GM23338 (cell line): Measurements from ENCODE around the gene IDS. TPM values are rescaled to one million over a fixed set of nuclear protein-coding genes. Genes with fewer than 3 reads are reported as not detected.

Source experiments
- ATAC-seq: fragments of 200-7000 bp; cut with Tn5 transposase; 3 replicates; pipeline ENCODE4 v1.9.1; 2020
- DNase-seq: peaks from one replicate; pipeline ENCODE4 v3.0.0-alpha.2; 2015; ENCODE audit warnings: low spot score
- H2AFZ ChIP-seq: fragments of 200-600 bp; sonication (generic); 2 replicates; pipeline ENCODE4 v1.8.0; 2016; ENCODE audit warnings: antibody characterized with exemption, mild to moderate bottlenecking, moderate library complexity
- H3F3A ChIP-seq: fragments of 200-600 bp; sonication (generic); replicated peaks from 2 replicates; pipeline ENCODE4 v1.8.0; 2017; ENCODE audit warnings: antibody characterized with exemption, mixed run types, low read depth
- H3K27ac ChIP-seq: fragments of 200-600 bp; sonication (generic); 2 replicates; pipeline ENCODE4 v1.6.1; 2016; ENCODE audit warnings: low read depth
- H3K27me3 ChIP-seq: fragments of 200-600 bp; sonication (generic); 2 replicates; pipeline ENCODE4 v1.8.0; 2016; ENCODE audit warnings: mild to moderate bottlenecking, mixed run types, moderate library complexity; ENCODE audit not compliant: insufficient read depth
- H3K36me3 ChIP-seq: fragments of 200-600 bp; sonication (generic); 2 replicates; pipeline ENCODE4 v1.8.0; 2016; ENCODE audit warnings: mild to moderate bottlenecking; ENCODE audit not compliant: insufficient read depth
- H3K4me1 ChIP-seq: fragments of 200-600 bp; sonication (generic); 2 replicates; pipeline ENCODE4 v1.8.0; 2016; ENCODE audit warnings: mild to moderate bottlenecking, moderate library complexity; ENCODE audit not compliant: insufficient read depth
- H3K4me2 ChIP-seq: fragments of 200-600 bp; sonication (generic); 2 replicates; pipeline ENCODE4 v1.7.1; 2017; ENCODE audit warnings: mixed run types
- H3K4me3 ChIP-seq: fragments of 200-600 bp; sonication (generic); 2 replicates; pipeline ENCODE4 v1.6.1; 2016; ENCODE audit warnings: mixed run types
- H3K79me2 ChIP-seq: fragments of 200-600 bp; sonication (generic); replicated peaks from 2 replicates; pipeline ENCODE4 v1.8.0; 2017; ENCODE audit warnings: mild to moderate bottlenecking; ENCODE audit not compliant: insufficient read depth
- H3K9me2 ChIP-seq: fragments of 200-600 bp; sonication (generic); 2 replicates; pipeline ENCODE4 v1.8.0; 2017; ENCODE audit not compliant: insufficient read depth
- H4K20me1 ChIP-seq: fragments of 200-600 bp; sonication (generic); replicated peaks from 2 replicates; pipeline ENCODE4 v1.8.0; 2017; ENCODE audit warnings: mild to moderate bottlenecking; ENCODE audit not compliant: insufficient read depth
- H3K27ac Mint-ChIP-seq: 2 replicates; pipeline ENCODE4 v1.8.0; 2020; ENCODE audit warnings: inconsistent platforms, mild to moderate bottlenecking, moderate library complexity, mixed read lengths
- H3K27me3 Mint-ChIP-seq: 3 replicates; pipeline ENCODE4 v1.8.0; 2022; ENCODE audit warnings: low read depth, mild to moderate bottlenecking, moderate library complexity, mixed read lengths, inconsistent platforms; ENCODE audit not compliant: insufficient read depth, poor library complexity
- H3K36me3 Mint-ChIP-seq: 3 replicates; pipeline ENCODE4 v1.8.0; 2021; ENCODE audit warnings: low read depth, mild to moderate bottlenecking, inconsistent platforms, moderate library complexity, mixed read lengths
- H3K4me1 Mint-ChIP-seq: 3 replicates; pipeline ENCODE4 v1.8.0; 2020; ENCODE audit warnings: mild to moderate bottlenecking, inconsistent platforms, mixed read lengths
- H3K4me3 Mint-ChIP-seq: 3 replicates; pipeline ENCODE4 v1.8.0; 2021; ENCODE audit warnings: moderate library complexity, mild to moderate bottlenecking, inconsistent platforms, mixed read lengths
- H3K9me3 Mint-ChIP-seq: 3 replicates; pipeline ENCODE4 v1.8.0; 2020; ENCODE audit warnings: moderate library complexity, mild to moderate bottlenecking, inconsistent platforms, mixed read lengths
- CREB1 ChIP-seq: fragments of 250-450 bp; sonication (Bioruptor Pico); IDR thresholded peaks from 2 replicates; pipeline ENCODE4 v1.5.0; 2020; ENCODE audit warnings: low read depth, mild to moderate bottlenecking, moderate library complexity
- EZH2 ChIP-seq: fragments of 200-600 bp; sonication (generic); IDR thresholded peaks from one replicate; pipeline ENCODE4 v1.8.0; 2017; ENCODE audit warnings: antibody characterized with exemption, mild to moderate bottlenecking, low read depth; ENCODE audit not compliant: unreplicated experiment
- EZH2phosphoT487 ChIP-seq: fragments of 200-600 bp; sonication (generic); IDR thresholded peaks from one replicate; pipeline ENCODE4 v1.8.1; 2018; ENCODE audit warnings: antibody characterized with exemption; ENCODE audit not compliant: unreplicated experiment
- JUNB ChIP-seq: IDR thresholded peaks from one replicate; pipeline ENCODE4 v1.6.1; 2016; ENCODE audit warnings: antibody characterized with exemption; ENCODE audit not compliant: unreplicated experiment
- NANOG ChIP-seq: IDR thresholded peaks from 2 replicates; pipeline ENCODE4 v1.6.1; 2016; ENCODE audit warnings: antibody characterized with exemption, borderline replicate concordance
- POLR2AphosphoS5 ChIP-seq: IDR thresholded peaks from 2 replicates; pipeline ENCODE4 v1.6.1; 2016; ENCODE audit warnings: antibody characterized with exemption, low read depth
- STAT1 ChIP-seq: IDR thresholded peaks from one replicate; pipeline ENCODE4 v1.6.1; 2016; ENCODE audit warnings: antibody characterized with exemption; ENCODE audit not compliant: unreplicated experiment
- ZNF114 ChIP-seq: fragments of 250-450 bp; sonication (Bioruptor Pico); IDR thresholded peaks from 2 replicates; pipeline ENCODE4 v1.5.0; 2020; ENCODE audit warnings: mild to moderate bottlenecking, moderate library complexity
- ZNF331 ChIP-seq: fragments of 250-450 bp; sonication (Bioruptor Pico); IDR thresholded peaks from 2 replicates; pipeline ENCODE4 v1.5.0; 2020; ENCODE audit warnings: low read depth, mild to moderate bottlenecking, moderate library complexity
- polyA plus RNA-seq: library from polyadenylated mRNA; unstranded; fragments of >200 nt; fragmentation: Nextera tagmentation; extraction: Ambion mirVana; gene quantifications from 2 replicates; pipeline ENCODE4 v1.2.1, GENCODE V29; 2016
- total RNA-seq: library from RNA; depleted of rRNA; stranded (reverse); fragments of >200 nt; shearing (Covaris generic); gene quantifications from 2 replicates; pipeline ENCODE4 v1.2.3, GENCODE V29; 2014
- TF ChIP-seq, protein P1 (sequence below), 2 experiments: fragments of 200-600 bp in 1 of 2; sonication (generic) in 1 of 2; conservative IDR thresholded peaks; 2 replicates each; pipeline versions ENCODE4 v1.5.1 to v1.6.1; 2016 to 2017; ENCODE audit warnings: antibody characterized with exemption in 2 of 2, low read depth in 2 of 2, mild to moderate bottlenecking in 2 of 2, moderate library complexity in 1 of 2
- TF ChIP-seq, protein P2 (sequence below): IDR thresholded peaks from one replicate; pipeline ENCODE4 v1.6.1; 2018; ENCODE audit warnings: antibody characterized with exemption; ENCODE audit not compliant: unreplicated experiment
- TF ChIP-seq, protein P3 (sequence below): IDR thresholded peaks from 2 replicates; pipeline ENCODE4 v1.6.1; 2016; ENCODE audit warnings: antibody characterized with exemption

Gene IDS
- total and polyA plus RNA-seq, 2 experiments from 2014 or later: 8.2 to 12.3 TPM

DNA sequence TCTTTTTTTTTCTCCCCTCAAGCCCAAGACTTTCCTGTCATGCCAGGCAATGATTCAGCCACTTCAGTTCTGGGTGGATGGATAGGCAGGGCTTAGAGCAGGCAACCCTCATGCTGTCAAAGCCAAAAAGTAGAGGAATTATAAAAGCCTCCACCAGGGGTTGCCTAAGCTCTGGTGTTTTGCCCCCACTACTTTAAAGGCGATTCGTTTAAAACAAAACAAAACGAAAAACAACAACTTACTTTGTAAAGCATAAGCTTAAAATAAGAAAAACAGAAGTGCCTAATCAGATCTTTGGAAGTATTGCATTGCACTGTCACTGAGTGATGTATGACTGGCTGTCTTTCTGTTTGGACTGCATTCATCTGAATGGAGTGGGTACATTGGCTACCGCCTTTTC, 5.3 kb upstream of the IDS start:
- H3K4me1 ChIP-seq: no peaks in the 10 kb centered on the region
- no peaks in the 10 kb centered on the region for H3K79me2 ChIP-seq
- ATAC-seq: peak; percentile 46; the same call in 2 of the 3 replicates
- no peak overlapping the region for H3K27ac ChIP-seq
- peak; percentile 40 for DNase-seq
- H3K27me3 Mint-ChIP-seq: peaks cover 3% of the 10 kb centered on the region
- H3K27me3 ChIP-seq: no peaks in the 10 kb centered on the region
- H3K36me3 Mint-ChIP-seq: no peaks in the 10 kb centered on the region
- H4K20me1 ChIP-seq: no peaks in the 10 kb centered on the region
- H2AFZ ChIP-seq: no peak overlapping the region
- peaks cover 17% of the 10 kb centered on the region; the same call in 2 of the 3 replicates for H3K4me1 Mint-ChIP-seq
- H3K27ac Mint-ChIP-seq: no peak overlapping the region
- TF ChIP-seq CREB1: no peak
- TF ChIP-seq, protein P1, sequence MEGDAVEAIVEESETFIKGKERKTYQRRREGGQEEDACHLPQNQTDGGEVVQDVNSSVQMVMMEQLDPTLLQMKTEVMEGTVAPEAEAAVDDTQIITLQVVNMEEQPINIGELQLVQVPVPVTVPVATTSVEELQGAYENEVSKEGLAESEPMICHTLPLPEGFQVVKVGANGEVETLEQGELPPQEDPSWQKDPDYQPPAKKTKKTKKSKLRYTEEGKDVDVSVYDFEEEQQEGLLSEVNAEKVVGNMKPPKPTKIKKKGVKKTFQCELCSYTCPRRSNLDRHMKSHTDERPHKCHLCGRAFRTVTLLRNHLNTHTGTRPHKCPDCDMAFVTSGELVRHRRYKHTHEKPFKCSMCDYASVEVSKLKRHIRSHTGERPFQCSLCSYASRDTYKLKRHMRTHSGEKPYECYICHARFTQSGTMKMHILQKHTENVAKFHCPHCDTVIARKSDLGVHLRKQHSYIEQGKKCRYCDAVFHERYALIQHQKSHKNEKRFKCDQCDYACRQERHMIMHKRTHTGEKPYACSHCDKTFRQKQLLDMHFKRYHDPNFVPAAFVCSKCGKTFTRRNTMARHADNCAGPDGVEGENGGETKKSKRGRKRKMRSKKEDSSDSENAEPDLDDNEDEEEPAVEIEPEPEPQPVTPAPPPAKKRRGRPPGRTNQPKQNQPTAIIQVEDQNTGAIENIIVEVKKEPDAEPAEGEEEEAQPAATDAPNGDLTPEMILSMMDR (conservative IDR thresholded peaks at IDR 0.05; ENCODE audit: low read depth in 2 of 2): peak in 1 of 2 experiments; percentile 27; a peak in 1 of 4 replicates
- TF ChIP-seq, protein P2, sequence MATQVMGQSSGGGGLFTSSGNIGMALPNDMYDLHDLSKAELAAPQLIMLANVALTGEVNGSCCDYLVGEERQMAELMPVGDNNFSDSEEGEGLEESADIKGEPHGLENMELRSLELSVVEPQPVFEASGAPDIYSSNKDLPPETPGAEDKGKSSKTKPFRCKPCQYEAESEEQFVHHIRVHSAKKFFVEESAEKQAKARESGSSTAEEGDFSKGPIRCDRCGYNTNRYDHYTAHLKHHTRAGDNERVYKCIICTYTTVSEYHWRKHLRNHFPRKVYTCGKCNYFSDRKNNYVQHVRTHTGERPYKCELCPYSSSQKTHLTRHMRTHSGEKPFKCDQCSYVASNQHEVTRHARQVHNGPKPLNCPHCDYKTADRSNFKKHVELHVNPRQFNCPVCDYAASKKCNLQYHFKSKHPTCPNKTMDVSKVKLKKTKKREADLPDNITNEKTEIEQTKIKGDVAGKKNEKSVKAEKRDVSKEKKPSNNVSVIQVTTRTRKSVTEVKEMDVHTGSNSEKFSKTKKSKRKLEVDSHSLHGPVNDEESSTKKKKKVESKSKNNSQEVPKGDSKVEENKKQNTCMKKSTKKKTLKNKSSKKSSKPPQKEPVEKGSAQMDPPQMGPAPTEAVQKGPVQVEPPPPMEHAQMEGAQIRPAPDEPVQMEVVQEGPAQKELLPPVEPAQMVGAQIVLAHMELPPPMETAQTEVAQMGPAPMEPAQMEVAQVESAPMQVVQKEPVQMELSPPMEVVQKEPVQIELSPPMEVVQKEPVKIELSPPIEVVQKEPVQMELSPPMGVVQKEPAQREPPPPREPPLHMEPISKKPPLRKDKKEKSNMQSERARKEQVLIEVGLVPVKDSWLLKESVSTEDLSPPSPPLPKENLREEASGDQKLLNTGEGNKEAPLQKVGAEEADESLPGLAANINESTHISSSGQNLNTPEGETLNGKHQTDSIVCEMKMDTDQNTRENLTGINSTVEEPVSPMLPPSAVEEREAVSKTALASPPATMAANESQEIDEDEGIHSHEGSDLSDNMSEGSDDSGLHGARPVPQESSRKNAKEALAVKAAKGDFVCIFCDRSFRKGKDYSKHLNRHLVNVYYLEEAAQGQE: no peak
- no peaks in the 10 kb centered on the region for H3K9me3 Mint-ChIP-seq
- H3K9me2 ChIP-seq: no peaks in the 10 kb centered on the region
- H3K4me3 Mint-ChIP-seq: no peak overlapping the region
- H3K4me2 ChIP-seq: no peak overlapping the region
- H3K4me3 ChIP-seq: no peak overlapping the region
- H3K36me3 ChIP-seq: no peaks in the 10 kb centered on the region
- H3F3A ChIP-seq: no peaks in the 10 kb centered on the region

DNA sequence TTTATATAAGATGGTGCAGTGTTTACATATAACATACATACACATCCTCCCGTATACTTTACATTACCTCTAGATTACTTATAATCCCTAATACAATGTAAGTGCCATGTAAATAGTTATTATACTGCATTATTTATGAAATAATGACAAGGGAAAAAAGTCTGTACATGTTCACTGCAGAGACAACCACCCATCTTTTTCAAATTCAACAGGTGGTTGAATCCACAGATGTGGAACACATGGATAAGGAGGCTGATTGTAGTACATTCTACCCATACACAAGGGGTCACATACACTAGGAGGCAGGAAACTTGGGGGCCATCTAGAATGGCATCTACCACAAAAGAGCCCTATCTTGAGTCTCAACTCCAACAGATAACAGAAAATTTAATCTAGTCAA, 3.4 kb upstream of the IDS start:
- H3K27ac Mint-ChIP-seq: no peak overlapping the region
- no peak overlapping the region for H3K4me2 ChIP-seq
- H3K4me1 ChIP-seq: no peaks in the 10 kb centered on the region
- no peaks in the 10 kb centered on the region for H3K36me3 ChIP-seq
- no peaks in the 10 kb centered on the region; the same call in 2 of the 3 replicates for H3K9me3 Mint-ChIP-seq
- no peak overlapping the region for H2AFZ ChIP-seq
- H3K4me1 Mint-ChIP-seq: peaks cover 22% of the 10 kb centered on the region; the same call in 2 of the 3 replicates
- no peak overlapping the region for H3K27ac ChIP-seq
- ATAC-seq (no peak), DNase-seq (no peak)
- H4K20me1 ChIP-seq: no peaks in the 10 kb centered on the region
- no peak overlapping the region for H3K4me3 ChIP-seq
- no peaks in the 10 kb centered on the region for H3F3A ChIP-seq
- H3K36me3 Mint-ChIP-seq: no peaks in the 10 kb centered on the region; the same call in 2 of the 3 replicates
- no peaks in the 10 kb centered on the region for H3K9me2 ChIP-seq
- peaks cover 3% of the 10 kb centered on the region for H3K27me3 Mint-ChIP-seq
- no peak overlapping the region for H3K4me3 Mint-ChIP-seq
- H3K79me2 ChIP-seq: no peaks in the 10 kb centered on the region
- H3K27me3 ChIP-seq: no peaks in the 10 kb centered on the region
- TF ChIP-seq, protein P3, sequence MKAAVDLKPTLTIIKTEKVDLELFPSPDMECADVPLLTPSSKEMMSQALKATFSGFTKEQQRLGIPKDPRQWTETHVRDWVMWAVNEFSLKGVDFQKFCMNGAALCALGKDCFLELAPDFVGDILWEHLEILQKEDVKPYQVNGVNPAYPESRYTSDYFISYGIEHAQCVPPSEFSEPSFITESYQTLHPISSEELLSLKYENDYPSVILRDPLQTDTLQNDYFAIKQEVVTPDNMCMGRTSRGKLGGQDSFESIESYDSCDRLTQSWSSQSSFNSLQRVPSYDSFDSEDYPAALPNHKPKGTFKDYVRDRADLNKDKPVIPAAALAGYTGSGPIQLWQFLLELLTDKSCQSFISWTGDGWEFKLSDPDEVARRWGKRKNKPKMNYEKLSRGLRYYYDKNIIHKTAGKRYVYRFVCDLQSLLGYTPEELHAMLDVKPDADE: no peak
- TF ChIP-seq ZNF331 (no peak), JUNB (no peak), CREB1 (no peak), ZNF114 (CRISPR knock-in tag) (no peak), EZH2phosphoT487 (no peak), POLR2AphosphoS5 (no peak), NANOG (no peak), EZH2 (no peak), STAT1 (no peak)
- TF ChIP-seq, protein P2: no peak
- TF ChIP-seq, protein P1 (conservative IDR thresholded peaks at IDR 0.05; ENCODE audit: low read depth in 2 of 2): no peak
